Fibroblast of the aortic adventitia (primary cell): Measurements from ENCODE around the gene ACTL8. TPM values are rescaled to one million over a fixed set of nuclear protein-coding genes. Genes with fewer than 3 reads are reported as not detected.

Experiments
- DNase-seq: peaks from one replicate; pipeline ENCODE4 v3.0.0-alpha.2; 2010; ENCODE audit warnings: low read depth
- H3K4me3 ChIP-seq: 2 replicates; pipeline ENCODE4 v1.5.1; 2011; ENCODE audit warnings: low read depth, mild to moderate bottlenecking, control low read depth, low read length, moderate library complexity
- total RNA-seq: library from RNA; depleted of rRNA; stranded (reverse); fragments of >200 nt; gene quantifications from 2 replicates; pipeline ENCODE4 v1.2.3, GENCODE V29; 2012; ENCODE audit warnings: low replicate concordance
- TF ChIP-seq, protein P1 (sequence below): IDR thresholded peaks from 2 replicates; pipeline ENCODE4 v1.5.1; 2011; ENCODE audit warnings: mild to moderate bottlenecking, low read length, control low read depth, inconsistent platforms; ENCODE audit not compliant: insufficient read depth

Gene ACTL8
- total RNA-seq, 1 donor = not detected

DNA sequence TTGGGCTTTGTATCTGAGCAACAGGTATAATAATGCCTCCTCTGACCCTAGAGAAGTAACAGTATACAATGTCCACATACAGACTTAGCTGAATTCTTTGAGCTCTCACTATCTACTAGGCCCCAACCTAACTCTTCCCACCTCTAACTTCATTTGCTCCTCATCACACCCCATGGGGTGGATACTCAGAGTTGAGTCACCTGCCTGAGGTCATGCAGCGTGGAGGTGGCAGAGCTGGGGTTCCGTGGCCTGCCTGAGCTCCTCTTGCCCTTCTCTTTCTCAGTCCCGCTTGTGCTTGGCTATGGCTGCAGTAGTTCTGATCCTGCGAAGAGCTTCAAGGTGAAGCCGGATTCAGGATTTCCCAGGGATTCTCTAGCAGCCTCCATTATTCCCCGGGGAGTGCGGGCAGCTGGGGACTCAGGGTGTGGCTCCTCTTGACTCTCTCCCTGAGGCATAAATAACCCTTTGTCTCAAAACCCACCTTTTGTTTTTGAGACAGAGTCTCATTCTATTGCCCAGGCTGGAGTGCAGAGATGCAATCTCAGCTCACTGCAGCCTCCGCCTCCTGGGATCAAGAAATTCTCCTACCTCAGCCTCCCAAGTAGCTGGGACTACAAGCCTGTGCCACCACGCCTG is 29.9 kb upstream of the ACTL8 start:
- DNase-seq = no peak
- TF ChIP-seq, protein P1, sequence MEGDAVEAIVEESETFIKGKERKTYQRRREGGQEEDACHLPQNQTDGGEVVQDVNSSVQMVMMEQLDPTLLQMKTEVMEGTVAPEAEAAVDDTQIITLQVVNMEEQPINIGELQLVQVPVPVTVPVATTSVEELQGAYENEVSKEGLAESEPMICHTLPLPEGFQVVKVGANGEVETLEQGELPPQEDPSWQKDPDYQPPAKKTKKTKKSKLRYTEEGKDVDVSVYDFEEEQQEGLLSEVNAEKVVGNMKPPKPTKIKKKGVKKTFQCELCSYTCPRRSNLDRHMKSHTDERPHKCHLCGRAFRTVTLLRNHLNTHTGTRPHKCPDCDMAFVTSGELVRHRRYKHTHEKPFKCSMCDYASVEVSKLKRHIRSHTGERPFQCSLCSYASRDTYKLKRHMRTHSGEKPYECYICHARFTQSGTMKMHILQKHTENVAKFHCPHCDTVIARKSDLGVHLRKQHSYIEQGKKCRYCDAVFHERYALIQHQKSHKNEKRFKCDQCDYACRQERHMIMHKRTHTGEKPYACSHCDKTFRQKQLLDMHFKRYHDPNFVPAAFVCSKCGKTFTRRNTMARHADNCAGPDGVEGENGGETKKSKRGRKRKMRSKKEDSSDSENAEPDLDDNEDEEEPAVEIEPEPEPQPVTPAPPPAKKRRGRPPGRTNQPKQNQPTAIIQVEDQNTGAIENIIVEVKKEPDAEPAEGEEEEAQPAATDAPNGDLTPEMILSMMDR = no peak
- H3K4me3 ChIP-seq = no peak overlapping the region

DNA sequence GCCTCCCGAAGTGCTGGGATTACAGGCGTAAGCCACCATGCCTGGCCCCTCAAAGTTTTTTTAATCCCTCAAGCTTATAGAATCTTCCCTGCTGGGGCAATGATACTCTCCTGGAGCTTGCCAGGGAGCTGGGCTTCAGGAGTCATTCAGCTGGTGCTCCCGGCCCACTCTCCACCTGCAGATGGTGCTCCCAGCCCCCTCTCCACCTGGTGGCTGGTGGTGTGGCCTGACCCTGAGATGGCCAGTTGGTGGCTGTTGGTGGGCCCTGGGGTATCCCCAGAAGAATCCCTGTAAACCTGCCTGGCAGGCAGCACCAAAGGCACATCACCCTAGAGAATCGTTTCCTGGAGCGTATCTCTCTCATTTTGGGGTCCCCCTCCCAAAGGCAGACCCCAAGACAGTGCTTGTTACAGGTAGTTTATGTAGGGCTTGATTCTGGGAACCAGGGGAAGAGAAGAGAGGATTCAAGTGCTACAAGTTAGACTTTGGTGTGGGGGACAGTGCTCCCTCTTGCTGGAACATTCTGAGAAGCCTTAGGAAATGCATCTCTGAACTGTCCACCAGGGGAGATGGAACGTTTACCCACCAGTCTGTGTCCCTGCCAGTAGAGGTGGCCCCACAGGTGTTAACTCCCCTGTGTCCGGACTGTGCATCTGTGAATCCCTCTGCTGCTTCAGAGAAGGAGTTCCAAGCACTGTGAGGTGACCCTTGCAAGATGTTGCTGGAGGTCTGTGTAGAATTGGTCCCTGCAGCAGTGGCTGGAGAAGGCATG is 29.1 kb upstream of the ACTL8 start:
- H3K4me3 ChIP-seq = no peak overlapping the region
- TF ChIP-seq, protein P1 = no peak
- no peak for DNase-seq

DNA sequence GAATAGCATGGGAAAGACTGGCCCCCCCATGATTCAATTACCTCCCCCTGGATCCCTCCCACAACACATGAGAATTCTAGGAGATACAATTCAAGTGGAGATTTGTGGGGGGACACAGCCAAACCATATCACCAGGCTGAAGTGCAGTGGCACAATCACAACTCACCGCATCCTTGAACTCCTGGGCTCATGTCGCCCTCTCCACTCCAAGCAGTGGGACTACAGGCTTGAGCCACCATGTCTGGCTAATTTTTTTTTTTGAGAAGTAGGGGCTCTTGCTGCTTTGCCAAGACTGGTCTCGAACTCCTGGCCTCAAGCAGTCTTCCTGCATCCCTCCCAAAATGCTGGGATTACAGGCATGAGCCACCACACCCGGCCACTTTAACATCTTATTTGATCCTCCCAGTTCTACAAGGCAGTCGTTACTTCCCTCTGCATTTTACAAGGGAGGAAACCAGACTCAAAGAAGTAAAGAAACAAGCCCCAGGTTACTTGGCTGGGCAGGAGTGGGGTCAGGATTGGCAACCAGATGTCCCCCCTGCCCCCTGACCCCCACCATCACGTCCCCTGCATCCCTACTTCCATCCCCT is 26.9 kb upstream of the ACTL8 start:
- TF ChIP-seq, protein P1 = no peak
- no peak overlapping the region for H3K4me3 ChIP-seq
- DNase-seq = no peak

DNA sequence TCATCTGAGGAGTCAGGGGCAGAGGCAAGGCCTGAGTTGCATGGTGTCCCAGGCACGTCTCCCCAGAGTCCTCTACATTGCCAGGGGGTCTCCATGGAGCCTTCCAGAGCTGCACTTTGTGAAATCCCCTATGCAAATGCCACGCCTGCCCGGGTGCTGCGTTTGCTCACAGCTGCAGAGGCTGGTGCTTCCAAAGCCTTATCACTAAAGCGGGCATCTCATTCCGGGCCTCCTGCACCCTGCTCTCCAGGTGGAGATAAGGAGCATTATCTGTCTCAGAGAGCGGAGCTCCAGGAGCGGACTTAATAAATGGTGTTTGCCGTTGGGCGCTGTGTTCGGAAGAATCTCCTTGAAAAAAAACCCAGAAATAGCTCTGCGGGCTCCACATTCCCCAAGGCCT is 25.9 kb upstream of the ACTL8 start:
- TF ChIP-seq, protein P1 = no peak
- DNase-seq = no peak
- no peak overlapping the region for H3K4me3 ChIP-seq

DNA sequence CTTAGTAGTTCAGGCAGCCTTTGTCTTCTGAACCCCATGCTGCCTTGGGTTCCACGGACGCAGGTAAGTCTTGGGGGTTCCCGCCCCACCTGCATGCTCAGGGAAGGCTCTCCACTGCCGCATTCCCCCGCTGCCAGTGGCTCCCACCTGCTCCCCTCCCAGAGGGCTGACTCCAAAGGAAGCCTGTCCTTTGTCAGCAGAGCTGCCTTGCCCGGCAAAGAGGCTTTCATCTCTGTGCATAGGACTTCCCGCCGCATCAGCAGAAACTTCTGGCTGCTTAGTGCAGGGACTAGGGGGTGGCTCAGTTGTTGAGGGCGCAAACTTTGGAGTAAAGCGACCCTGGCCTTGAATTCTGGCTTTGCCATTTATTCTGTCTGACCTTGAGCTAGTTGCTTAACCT is 25.2 kb upstream of the ACTL8 start:
- no peak overlapping the region for H3K4me3 ChIP-seq
- TF ChIP-seq, protein P1 = no peak
- no peak for DNase-seq

DNA sequence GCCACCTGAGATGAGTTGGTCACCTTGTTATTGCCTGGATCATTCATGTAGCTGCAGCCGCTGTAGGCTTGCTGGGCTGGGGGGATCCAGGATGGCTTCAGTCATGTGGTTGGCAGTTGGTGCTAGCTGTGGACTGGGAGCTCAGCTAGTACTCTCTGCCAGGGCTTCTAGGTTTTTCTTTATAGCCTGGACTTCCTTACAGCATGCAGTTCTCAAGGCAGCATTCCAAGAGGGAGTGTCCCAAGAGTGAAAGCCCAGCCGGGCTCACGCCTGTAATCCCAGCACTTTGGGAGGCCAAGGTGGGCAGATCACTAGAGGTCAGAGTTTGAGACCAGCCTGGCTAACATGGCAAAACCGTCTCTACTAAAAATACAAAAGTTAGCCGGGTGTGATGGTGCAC is 23.7 kb upstream of the ACTL8 start:
- H3K4me3 ChIP-seq = no peak overlapping the region
- DNase-seq = peak; percentile 34
- TF ChIP-seq, protein P1 = no peak
